Measurements from ENCODE around the gene IFITM2.
"Not testable (repeated sequence)": the region's sequence is repeated elsewhere in the genome, so short reads cannot be mapped to it uniquely, and the experiment has no call there.

DNA sequence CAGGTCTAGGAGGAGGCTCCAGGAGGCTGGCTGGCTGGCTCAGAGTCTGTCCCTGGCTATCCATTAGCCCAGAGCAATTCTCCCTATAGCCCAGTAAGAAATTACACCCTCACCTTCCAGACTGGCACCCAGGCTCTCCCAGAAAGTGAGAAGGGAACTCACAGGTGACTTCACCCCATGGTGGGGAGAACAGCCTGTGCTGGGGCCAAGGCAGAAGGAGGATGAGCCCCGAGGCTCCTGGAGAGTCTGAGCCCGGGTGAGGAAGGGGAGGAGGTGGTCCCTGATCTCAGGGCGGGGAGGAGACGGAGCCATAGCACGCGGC is 6.9 kb downstream of the IFITM2 start:
- not testable (repeated sequence) for TF ChIP-seq EZH2phosphoT487 (IDR thresholded peaks at IDR 0.05; ENCODE audit: insufficient read depth, low read depth); EZH2 (IDR thresholded peaks at IDR 0.05; ENCODE audit: insufficient read depth, poor library complexity, severe bottlenecking)

All from GM23248 (cell line).